Head of caudate nucleus (tissue), 42 donors: ENCODE results near the gene SLC39A13.

Experiments used
- DNase-seq, 42 donors: peaks; one replicate each; pipeline versions ENCODE4 v3.0.0 to v3.0.0-alpha.2; 2020 to 2021; ENCODE audit warnings: mixed read lengths in 7 of 42
- intact Hi-C: fragments of 100-400 bp; cut with DNase I; formaldehyde crosslinking; loops from one replicate; pipeline ENCODE4 v1.15.0; 2022

The SLC39A13 gene

DNA sequence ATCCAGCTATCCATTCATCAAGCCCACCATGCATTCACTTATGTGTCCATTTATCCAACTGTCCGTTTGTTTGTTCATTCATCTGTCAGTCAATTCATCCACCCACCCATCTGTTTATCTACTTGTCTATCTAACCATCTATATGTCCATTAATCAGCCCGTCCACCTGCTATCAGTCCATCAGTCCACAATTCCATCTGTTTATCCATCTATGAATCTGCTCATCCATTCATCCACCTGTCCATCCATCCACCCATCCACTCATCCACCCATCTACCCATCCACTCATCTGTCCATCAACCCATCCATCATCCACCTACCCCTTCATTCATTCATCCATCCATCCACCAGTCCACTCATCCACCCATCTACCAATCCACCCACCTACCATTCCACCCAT is 29.1 kb upstream of the SLC39A13 start:
- no peak for DNase-seq
- intact Hi-C loops = no loop called here

DNA sequence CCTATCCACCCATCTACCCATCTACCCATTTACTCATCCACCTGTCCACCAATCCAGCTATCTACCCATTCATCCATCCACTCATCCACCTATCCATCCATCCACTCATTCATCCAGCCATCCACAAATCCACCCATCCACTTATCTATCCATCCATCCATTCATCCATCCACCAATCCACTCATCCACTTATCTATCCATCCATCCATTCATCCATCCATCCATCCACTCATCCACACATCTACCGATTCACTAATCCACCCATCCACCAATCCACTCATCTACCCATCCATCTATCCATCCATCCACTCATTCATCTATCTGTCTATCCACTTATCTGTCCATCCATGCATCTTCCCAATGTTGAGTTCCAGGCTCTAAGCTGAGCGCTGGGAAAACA is 28.3 kb upstream of the SLC39A13 start:
- intact Hi-C loops = no loop called here

DNA sequence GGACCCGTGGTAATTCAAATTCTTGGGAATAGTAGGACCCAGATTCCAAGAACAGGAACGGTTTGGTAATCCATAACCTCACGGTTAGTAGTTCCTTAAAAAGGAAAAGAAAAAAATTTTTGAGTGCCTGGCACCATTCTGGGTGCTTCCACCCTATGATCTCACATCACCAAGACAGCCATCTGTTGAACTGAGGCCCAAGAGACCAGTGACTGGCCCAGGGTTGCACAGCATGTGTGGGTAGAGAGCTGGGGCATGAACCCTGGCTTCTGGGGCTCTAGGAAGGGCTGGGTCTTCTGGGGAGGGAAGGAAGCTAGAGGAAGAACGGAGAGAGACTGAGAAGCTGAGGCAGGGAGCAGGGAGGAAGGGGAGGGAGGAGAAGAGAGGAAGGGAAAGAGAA is 25.3 kb upstream of the SLC39A13 start:
- DNase-seq = no peak
- intact Hi-C loops = no loop called here

More for the DNA sequence above, 28.3 kb upstream of the SLC39A13 start:
- no peak for DNase-seq

DNA sequence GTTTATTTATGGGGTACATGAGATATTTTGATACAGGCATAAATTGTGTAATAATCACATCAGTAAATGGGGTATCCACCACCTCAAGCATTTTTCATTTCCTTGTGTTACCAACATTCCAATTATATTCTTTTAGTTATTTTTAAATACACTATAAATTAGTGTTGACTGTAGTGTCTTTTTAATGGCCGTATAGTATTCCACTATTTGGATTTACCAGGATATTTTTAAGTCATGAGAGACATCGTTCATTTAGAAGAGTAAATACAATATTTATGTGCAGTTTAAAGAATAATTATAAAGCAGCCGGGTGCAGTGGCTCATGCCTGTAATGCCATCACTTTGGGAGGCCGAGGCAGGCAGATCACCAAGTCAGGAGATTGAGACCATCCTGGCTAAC is 23.9 kb upstream of the SLC39A13 start:
- no peak for DNase-seq

DNA sequence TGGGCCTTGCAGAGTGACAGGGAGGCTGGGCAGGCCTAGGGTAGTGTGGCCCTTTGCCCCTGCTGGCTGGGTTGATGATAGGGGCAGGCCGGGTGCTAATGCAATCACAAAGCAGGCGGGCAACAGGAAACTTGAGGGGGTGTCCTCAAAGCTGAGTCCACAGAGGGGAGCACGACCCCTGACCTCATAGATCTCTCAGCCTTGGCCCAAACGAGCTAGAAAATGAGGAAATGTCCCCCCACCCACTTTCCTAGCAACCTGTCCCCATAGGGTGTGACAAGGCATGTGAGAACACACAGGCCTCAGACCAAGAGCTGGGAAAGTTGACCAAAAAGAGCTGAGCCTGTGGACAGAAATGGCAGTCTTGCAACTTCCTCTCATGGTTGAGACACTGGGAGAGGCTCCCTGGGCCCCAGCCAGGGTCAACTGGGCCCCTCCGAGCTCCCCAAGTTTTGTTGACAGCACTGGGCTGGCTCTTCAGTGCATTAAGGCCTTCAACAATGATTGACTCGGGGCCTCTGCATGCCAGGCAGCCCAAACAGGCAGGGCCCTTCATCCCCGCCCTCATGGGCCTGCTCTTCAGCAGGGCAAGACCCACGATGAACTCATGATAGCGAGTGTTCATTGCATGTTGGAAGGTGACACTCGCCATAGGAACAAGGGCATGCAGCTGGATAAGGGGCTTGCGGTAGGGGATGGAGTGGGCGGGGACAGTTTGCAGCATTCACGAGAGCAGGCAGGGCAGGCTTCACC is 20.3 kb upstream of the SLC39A13 start:
- intact Hi-C loops = no loop called here
- DNase-seq = no peak

More for the DNA sequence above, 23.9 kb upstream of the SLC39A13 start:
- intact Hi-C loops = no loop called here

DNA sequence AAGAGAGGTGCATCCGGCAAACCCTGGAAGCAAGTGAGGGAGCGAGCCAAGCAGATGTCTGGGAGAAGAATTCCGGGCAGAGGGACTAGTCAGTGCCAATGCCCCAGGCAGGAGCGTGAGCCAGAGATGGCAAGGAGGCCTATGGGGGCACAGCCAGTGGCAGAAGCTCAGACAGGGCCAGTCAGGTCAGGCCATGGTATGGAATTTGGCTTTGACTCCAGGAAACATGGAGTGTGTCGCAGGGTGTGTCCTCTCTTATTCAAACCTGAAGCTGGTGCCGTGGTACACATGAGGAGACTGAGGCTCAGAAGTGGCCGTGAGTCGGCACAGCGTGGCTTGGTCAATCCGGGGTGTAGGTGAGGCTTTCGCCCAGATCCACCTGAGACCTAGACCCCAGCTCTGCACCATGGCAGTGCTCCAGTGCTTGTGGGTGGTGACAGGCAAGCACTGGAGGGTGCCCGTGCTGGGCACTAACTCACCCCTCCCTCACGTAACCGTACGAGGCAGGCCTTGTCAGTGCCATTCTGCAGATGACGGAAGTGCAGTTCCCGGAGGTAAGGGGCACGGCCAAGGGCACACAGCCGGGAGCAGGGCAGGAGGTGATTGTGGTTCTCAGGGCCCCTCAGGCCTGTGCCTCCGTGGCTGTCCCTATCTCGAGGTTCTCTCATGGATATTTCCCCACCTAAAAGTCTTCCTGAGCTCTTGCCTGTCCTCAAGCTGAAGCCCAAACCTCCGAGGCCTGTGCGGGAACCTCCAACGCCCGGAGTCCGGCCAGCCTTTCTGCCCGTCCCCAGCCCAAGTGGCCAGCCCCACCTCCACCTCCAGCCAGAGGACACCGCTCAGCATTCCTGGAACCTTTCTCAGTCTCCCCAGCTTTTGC is 19.5 kb upstream of the SLC39A13 start:
- DNase-seq = no peak
- intact Hi-C loops = no loop called here

DNA sequence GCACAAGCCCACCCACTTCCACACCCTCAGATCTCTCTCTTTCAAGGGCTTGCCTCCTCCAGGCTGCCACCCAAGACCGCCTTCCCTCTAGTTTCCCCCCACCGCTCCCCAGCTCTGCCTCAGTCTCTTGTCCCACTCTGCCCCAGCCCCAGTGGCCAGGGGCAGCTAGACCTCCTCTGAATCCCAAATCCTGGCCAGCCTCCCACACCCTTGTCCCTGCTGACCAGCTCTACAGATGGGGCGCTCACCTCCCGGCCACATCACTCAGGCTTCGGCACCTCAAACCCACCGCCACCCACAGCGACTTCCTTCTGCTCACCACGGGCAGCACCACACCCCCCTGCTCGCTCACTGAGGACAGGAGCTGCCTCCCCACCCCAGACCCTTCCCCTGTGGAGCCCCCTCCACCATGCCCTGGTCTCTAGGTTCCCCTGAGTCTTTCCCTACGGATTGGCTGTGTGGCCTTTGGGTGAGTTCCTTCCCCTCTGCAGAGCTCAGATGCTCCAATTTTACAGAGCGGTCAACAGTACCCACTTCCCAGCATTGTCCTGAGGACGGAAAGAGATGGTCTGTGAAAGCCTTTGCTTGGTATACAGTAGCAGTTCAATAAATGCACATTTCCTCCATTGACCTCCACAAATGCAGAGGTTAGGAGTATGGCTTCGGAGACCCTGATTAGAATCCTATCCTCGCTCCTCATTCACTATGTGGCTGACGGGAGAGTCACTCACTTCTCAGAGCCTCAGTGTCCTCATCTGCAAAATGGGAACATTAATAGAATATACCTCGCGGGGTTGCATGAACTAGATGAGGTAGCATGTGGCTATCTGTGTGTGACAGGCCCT is 18.6 kb upstream of the SLC39A13 start:
- intact Hi-C loops = no loop called here
- DNase-seq = no peak

DNA sequence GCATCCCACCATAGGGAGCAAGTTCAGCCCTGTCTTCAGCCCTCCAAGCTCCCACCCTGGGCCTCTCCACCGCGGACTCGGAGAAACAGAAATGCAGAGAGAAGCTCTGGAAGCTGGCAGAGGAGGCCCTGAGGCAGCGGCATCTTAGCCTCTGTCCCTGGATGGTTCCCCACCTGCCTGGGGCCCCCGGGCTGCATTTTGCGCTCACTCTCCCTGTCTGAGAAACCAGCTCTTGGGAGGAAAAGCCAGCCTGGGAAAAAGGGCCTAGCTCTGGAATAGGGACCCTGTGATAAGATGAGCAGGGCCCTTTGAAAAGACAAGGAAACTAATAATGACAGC is 18.0 kb upstream of the SLC39A13 start:
- intact Hi-C loops = no loop called here
- DNase-seq = no peak

DNA sequence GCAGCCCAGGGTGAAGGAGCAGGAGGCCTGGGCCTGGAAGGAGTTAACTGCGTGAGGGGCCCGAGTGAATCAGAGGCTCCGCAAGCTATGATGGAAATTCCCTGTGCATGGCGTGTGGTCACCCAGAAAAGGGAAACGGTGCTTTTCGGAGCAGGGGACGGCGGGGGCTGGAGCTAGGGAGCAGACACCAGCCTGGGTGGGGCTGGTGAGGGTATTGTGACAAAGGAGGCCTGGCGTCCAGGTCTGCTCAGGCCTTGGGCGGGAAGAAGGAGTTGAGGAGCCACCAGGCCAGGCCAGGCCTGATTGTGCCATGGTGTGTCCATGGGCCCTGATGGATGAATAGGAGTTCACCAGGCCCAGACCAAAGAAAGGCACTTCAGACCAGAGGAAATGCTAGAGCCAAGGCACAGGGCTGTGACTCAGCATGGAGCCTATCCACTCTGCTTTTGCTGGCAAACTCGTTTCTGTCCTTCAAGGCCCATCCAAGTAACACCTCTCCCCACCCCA is 17.3 kb upstream of the SLC39A13 start:
- intact Hi-C loops = no loop called here
- peak in 3 of 42 donors; percentile 42 to 54 (median 45) for DNase-seq

DNA sequence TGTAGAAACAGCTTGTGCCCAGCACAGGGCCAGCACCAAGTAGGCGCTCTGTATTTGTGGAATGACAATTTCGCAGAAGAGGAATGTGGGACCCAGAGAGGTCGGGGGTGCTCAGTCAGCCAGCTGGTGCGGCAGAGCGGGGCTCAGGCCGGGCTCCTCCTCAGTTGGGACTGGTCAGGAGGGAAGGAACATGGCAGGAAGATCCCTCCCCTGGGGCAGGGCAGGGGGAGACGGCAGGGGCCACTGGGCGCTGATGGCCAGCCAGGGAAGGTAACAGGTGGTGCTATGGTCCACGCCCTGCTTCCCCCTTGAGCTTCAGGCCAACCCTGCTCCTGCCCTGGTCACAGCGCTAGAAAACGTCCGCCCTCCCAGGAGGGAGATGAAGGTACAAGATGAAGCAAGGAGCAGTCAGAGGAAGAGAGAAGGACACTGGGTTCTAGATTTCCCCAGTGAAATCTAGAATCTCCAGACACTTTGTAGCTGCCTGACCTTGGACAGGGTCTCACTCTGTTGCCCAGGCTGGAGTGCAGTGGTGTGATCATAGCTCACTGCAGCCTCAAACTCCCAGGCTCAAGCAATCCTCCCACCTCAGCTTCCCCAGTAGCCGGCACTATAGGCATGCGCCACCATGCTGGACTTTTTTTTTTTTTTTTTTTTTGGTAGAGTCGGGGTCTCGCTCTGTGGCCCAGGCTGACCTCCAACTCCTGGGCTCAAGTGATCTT is 16.5 kb upstream of the SLC39A13 start:
- DNase-seq = no peak
- intact Hi-C loops = no loop called here

DNA sequence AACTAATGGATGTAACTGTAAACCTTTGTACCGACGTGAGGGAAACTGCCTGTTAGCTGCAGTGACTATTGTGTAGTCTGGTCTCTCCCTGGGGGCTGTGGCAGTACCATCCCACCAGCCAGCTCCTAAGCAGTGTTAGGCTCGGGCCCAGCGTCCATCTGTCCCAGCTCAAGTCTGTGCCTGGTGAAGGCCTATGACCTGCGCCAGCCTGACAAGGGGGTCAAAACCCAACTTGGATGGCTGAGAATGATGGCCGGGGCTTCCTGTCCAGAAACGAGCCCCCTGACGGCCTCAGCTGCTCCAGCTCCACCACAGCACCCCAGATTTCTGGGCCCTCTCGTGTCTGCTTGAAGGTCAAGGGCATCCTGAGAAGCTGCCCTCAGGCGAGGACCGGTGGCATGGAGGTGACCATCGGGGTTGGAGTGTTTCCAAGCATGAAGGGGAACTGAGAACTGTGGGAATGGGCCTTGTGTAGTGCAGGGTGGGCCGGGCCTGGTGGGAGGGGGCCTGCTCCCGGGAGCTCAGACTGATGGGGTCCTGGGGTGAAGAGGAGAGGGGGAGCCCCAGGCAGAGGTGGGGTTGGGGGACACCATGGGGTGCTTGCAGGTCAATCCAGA is 15.7 kb upstream of the SLC39A13 start:
- intact Hi-C loops = no loop called here
- DNase-seq = no peak

DNA sequence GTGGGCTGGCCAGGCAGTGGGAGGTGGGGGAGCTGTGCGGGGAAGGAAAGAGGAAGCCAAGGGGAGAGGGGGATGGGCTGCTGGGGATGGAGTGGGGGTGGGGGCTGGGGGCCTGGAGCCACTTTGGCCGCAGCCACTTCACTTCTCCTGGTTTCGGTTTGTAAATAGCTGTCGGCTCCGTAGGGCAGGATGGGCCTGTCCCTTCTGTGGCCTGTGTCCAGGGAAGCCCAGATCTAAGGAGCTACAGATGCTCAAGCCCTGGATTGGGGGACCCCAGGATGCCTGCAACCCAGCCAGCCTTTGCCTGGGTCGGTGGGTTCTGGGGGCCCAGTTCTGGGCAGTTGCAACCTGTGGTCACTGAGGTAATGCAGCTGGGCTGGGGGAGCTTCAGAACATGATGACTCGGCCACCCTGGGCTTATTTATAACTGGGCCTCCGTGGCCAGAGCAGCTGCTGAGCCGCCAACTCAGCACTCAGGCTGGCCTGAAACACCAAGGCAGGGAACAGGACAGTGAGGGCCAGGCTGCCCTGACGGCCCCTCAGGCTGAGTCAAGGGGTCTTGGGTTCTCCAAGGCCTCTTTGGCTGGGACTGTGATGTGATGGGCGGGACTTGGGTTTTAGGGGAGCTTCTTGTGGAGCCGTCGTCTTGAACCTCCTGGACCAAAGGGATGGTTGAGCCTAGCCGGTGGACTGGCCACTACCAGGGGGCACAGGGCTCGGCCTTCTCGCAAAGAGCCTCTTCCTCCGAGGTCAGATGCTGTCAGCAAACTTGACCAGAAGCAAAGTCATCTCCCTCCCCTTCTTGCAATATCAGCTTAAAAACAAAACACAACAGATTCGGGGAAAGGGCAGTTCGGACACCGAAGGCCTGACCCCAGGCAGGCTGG is 15.0 kb upstream of the SLC39A13 start:
- intact Hi-C loops = no loop called here
- DNase-seq = peak in 2 of 42 donors; percentile 43 to 52

DNA sequence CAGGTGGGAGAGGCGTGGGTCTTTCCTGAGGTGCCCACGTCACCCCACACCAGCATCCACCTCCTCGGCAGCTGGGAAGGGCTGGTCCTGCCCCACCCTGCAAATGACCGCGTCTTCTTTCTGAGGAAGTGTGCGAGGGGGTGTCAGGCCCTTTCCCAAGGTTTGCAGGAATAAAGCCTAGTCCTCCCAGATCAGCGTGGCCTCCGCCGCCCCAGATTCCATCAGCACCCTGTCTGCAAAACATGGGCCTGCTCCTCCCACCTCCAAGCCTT is 14.4 kb upstream of the SLC39A13 start:
- intact Hi-C loops = no loop called here
- no peak for DNase-seq

DNA sequence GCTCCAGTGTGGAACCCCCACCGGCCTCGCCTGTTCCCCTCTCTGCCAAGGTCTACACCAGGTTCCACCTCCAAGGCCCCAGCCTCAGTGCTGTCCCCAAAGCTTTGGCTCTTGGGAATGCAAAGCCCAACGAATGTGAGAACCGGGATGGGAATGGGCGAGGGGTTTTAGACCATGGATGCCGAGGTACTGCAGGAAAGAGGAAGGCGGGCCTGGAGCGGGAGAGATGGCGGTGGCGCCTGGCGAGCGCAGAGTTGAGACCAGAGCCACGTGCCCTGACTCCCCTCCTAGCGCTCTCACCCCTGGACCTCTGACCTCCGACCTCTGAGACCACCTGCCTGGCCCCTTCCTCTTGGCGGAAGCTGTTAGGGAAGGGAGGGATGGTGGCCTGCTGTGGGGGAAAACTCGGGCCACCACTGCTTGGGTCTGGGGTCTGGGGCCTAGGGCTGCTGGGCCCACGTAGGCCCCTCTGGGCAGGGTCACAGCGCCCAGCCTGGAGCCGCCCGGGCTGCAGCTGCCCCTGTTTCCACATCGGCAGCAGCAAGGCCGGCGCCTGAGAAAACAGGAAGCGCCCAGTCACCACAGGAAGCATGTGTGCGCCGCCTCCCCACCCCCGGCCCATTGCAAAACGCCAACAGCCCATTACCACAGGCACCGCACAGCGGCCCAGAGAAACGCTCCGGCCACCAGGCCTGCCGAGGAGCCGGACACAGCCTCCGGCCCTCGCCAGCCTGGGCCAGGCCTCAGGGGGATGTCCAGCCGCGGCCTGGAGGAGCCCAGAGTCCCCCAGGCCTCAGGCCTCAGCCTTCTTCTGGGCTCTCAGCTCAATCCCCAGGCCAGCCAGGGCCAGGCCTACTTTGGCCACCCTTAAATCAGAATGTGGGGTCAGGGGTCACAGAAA is 13.8 kb upstream of the SLC39A13 start:
- intact Hi-C loops = no loop called here
- peak in 1 of 42 donors; percentile 46 for DNase-seq

DNA sequence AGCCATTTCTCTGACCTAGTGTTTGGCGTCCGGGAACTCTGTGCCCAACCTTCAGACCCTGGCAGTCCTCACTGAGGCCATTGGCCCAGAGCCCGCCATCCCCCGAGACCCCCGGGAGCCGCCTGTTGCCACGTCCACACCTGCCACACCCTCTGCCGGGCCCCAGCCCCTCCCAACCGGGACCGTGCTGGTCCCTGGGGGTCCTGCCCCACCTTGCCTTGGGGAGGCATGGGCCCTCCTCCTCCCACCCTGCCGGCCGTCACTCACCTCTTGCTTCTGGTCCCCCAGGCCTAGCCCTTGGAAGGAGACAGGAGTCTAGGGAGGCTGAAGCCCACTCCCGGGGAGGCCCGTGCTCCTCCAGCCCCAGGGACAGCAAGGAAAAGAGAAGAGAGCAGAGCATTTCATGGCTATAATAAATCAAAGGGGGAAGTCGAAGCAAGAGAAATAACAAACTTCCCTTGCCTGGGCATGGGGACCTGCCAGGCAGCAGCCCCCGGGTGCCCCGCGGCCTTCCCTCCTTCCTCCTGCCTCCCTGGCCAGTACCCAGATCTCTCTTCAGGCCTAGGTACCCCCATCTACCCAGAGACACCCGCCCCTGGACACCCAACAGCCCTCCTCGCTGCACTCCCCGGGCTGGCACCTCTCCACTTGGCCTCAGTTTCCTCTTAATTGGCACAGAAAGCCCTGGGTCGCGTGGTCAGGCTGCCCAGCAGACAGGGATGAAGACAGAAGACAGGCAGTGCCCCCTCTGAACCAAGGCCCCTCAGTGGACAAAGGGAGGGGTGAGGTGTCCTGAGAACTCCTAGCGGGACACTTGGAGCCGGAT is 13.0 kb upstream of the SLC39A13 start:
- intact Hi-C loops = no loop called here
- DNase-seq = peak in 1 of 42 donors; percentile 16

DNA sequence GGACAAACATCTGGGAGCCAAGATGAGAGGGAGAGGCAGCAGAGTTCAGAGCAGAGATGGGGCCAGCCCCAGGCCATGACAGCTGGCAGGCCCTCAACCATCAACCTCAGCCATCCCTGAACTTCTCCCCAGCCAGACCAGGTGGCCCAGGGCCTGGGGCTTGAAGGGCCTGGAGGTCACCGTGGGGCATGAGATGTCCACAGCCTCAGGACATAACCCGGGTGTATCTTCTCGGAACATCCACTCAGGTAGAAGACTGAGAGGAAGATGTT is 12.4 kb upstream of the SLC39A13 start:
- no peak for DNase-seq
- intact Hi-C loops = no loop called here
